Fibroblast of peridontal ligament (primary cell): ENCODE measurements around the gene SH3RF3.
"Not testable (repeated sequence)": the region's sequence is repeated elsewhere in the genome, so short reads cannot be mapped to it uniquely, and the experiment has no call there.

Source experiments
- DNase-seq: peaks from one replicate; pipeline ENCODE4 v3.0.0-alpha.2; 2010; ENCODE audit errors: extremely low read depth

Gene SH3RF3

DNA sequence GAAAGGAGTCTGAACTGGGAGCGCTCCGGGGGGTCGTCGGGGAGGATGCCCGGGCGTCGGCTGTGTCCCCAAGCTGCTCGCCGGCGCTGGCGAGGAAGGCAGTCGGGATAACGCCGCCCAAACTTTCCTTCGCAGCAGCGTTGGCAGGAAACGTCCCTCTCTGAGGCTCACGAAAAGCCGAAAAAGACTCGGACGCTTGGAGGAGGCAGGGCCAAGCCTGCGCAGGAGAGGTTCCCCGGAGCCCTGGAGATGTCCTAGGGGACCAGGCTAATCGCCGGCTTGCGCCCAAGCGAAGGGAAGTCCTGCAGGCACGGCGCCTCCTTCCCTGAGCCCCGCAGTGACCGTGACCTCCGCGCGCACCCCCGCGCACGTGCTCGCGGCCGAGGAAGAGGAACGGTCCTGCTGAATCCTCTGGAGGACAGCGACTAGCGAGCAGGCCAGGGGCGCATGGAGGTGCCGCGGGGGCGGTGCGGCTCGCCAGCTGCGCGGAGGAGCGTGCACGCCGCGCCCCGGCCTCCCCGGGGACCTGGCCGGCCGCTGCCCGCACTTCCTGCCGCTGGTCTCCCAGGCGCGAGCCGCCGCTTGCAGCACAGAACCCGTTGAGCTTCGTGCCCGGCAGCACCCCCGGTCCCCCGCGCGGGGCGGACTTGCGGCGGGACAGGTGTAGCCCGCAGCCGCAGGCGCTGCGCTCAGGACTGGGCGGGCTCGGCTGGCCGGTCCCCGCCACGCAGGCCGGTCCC is at the start of gene SH3RF3:
SH3RF3 (plus strand) TSS at position 590 of the 740 bp plus-strand sequence.
- peak; percentile 47 for DNase-seq

- no peak for DNase-seq
These were observed 49.4 kb upstream of the SH3RF3 start for GRCh38 chr2:109079590-109079989.

- DNase-seq = no peak
These were observed 48.9 kb upstream of the SH3RF3 start for GRCh38 chr2:109080109-109080508.

GRCh38 chr2:109080757-109081156 is 48.2 kb upstream of the SH3RF3 start:
- DNase-seq = no peak

GRCh38 chr2:109081374-109081773 is 47.6 kb upstream of the SH3RF3 start:
- no peak for DNase-seq

DNA sequence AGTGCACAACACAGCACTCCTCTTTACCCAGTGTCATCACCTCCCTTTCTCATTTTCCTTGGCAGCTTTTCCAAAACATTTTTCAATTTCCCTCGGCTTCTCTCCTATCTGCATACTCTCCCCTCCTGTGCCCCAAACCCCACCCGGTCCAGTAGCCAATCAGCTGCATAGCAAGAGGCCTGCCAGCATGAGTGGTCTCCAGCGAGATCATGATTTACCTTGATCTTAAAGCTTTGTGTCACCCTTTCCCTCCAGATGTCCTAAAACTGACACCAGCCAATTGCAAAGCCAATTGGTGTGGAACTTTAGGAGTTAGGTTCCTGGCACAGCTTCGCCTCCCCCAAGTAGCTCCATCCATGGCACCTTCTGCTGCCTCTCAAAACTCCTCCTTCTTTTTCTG is 45.2 kb upstream of the SH3RF3 start:
- no peak for DNase-seq

- no peak for DNase-seq
These were observed 44.7 kb upstream of the SH3RF3 start for GRCh38 chr2:109084341-109084740.

- no peak for DNase-seq
These were observed 42.9 kb upstream of the SH3RF3 start for GRCh38 chr2:109085912-109086742.

DNA sequence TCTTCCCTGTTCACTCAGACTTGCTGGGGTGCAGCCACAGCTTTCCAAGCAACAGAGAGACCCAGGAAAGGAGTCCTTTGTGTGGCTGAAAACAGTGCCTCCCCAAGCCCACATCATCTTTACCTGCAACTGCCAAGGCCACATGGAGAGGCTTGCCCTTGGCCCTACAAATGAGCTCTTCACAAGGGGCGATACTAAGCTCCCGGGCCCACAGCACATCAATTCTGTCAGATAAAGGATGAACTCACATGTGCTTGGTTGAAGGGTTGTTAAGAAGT is 42.3 kb upstream of the SH3RF3 start:
- no peak for DNase-seq

DNA sequence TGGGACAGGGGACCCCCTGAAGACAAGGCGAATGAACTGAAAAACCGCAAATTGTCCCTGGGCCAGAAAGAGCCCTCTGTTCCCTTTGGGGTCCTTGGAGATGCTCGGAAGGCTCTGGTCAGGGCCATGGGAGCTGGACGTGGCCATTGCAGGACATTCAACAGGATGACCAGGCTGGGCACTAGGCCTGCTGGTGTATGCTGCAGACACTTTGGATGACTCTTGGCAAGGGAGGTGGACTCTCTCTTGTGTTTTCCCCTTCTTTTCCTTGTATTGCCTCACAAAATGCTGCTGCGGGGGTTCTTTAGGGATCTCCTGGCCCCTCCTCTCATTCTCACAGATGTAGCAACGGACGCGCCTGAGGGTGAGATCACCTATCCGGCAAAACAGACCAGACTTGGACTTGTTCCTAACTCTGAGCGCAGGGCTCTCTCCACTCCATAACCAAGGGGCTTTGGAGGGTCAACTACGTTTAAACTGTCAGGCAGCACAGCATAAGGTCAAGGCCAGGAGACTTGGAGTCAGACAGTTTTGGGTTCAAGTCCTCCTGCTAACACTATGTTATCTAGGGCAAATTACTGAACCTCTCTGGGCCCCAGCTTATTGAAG is 41.8 kb upstream of the SH3RF3 start:
- DNase-seq = no peak

- DNase-seq = peak; percentile 31
These were observed 39.3 kb upstream of the SH3RF3 start for GRCh38 chr2:109089602-109090300.

GRCh38 chr2:109091526-109091925 is 37.5 kb upstream of the SH3RF3 start:
- no peak for DNase-seq

DNA sequence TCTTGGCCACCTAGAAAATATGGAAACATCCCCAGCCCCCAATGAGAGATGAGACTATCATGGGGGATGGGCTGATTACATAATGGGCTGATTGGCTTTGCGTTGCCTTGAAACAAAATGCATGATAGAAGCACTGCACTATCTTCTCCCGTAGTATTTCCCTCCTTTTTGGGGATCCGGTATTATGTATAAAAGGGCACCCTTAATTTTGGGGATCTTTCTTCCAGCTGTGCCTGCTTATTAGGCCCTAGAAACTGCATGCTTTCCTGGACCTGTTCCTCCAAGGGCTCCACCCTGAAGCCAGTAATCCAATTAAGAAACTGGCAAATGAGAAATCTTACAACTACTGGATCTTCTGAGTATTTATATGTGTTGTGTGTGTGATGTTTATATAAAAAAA is 34.9 kb upstream of the SH3RF3 start:
- DNase-seq = no peak

DNA sequence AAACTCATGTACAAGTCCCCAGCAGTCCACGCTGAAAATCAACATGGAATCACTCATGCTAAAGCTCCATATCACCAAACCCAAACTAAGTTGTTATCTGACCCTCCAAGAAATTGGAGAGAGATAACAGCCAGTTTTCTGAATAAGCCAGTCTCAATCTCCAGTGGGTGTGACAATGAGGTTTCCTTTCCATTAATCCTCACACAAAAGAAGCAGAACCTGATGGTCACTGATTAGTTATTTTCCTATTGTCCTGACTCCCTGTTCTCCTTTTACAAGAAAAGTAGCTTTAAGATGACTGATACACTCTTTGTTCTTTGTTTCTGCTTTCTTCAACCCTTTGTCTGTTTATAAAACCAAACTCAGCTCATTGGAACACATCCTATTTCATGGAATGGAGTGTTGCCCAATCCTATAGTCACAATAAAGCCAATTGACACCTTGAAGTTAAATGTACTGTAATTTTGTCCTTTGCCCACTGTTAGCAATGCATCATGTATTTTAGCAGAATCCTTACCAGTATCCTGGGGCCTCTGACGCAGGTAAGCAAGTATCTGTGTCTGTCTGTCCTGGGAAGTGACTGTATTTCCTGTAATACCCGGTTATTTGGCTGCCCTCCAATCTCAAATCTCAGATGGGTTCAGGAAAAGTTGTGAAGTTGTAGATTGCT is 30.6 kb upstream of the SH3RF3 start:
- no peak for DNase-seq

DNA sequence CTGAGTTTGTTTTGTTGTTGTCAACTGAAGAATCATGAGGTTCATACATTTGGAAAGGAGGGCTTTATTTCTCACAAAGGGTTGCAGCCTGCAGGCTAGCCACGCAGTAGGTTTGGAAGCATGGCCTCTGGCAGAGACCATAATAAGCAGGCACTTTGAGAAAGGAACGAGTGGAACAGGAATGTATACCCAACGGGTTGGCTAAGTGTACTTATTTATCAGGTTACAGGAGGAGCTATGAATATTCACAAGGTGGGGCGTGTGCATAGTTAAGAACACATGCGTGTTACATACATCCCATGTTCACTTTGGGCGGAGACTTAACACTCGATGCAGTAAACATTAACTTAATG is 30.1 kb upstream of the SH3RF3 start:
- DNase-seq = no peak

DNA sequence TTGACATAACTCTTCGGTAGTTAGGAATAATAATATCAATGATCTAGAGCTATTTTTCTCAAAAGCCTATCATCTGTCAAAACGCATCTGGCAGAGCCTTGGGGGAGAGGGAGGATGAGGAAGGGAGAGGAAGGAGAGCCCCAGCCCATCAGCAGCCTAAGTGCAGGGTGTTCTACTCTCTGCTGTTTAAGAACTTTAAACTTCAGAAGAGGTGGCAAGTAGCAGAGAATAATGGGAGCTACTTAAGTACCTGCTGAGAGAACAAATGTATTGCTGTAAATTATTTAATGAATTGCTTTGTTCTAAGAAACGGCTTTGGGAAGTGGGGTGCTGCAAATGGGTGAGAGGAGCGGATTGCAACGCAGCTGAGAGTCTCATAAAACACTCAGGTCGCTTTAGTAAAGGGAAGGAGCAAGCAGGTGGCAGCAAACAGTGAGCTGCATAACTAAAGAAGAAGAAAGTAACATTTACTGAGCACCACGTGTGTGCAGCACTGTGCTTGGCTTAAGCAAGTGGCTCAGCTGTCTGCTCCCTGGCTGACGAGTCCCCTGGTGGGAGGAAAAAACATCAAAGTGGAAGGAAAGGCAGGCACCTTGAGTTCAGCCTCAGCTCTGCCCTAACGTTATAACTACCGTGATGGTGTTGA is 26.3 kb upstream of the SH3RF3 start:
- DNase-seq = no peak

- DNase-seq = no peak
These were observed 23.9 kb upstream of the SH3RF3 start for GRCh38 chr2:109105113-109105512.

DNA sequence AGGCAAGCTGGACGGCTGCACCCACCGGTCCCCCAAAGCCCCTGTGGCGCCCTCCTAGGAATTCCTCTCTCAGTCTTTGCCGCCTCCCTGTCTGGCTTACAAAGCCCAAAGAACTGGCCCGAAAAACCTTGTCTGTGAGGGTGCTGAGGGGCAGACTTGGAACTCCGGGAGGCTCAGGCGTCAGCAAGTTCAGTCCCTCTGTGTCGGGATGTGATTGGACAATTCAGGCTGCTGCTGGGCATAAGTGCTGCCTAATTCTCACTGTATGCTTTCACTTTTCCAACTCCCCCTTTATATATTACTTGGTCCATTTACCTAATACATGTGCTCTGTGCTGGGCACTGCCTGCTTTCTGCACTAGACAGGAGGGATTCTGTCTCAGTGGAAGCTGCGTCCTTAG is 20.3 kb upstream of the SH3RF3 start:
- no peak for DNase-seq

DNA sequence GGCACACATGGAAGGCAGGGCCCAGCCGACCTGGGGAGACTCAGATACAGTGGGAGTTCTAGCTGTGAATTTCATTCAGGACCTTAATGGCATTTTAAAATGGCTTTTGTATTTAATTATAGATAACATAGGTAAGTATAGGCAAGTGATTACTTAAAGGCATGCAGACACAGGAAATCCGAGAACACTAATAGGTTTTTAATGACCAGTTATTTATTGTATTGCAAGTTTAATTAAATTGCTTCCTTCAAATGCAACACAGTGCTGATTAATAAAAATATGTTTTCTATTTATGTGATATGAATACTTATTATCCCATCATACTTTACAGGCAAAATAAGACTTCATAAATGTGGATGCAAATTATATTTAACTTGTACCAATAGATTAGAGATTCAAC is 19.7 kb upstream of the SH3RF3 start:
- DNase-seq = no peak

DNA sequence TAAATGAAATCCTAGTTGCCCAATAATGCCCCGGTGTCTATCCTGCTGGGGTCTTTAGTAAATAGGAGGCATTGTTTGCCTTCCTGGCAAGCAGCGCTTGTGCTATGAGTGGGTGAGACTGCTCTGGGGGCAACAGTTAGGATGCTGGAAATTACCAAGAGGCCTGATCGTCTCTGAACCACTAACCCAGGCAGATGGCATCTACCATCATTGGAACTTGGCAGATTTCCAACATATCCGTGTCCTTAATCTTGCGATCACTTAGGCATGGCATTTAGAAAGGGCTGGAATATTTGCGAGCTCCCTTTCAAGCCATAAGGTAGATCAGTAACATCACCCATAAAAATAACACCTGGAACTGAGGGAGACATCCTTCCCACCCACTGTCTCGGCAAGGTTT is 18.8 kb upstream of the SH3RF3 start:
- DNase-seq = no peak

DNA sequence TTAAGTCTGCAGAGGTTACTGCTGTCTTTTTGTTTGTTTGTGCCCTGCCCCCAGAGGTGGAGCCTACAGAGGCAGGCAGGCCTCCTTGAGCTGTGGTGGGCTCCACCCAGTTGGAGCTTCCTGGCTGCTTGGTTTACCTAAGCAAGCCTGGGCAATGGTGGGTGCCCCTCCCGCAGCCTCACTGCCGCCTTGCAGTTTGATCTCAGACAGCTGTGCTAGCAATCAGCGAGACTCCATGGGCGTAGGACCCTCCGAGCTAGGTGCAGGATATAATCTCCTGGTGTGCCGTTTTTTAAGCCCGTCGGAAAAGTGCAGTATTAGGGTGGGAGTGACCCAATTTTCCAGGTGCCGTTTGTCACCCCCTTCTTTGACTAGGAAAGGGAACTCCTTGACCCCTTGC is 11.8 kb upstream of the SH3RF3 start:
- DNase-seq = not testable (repeated sequence)
